ENCODE data around the gene UPP2. TPM values are rescaled to one million over a fixed set of nuclear protein-coding genes. Genes with fewer than 3 reads are reported as not detected.

UPP2 gene
- total RNA-seq, 1 experiment from 2014 or later: not detected

GRCh38 chr2:158153270-158154015 is 51.8 kb downstream of the UPP2 start:
- intact Hi-C loops (cut with micrococcal nuclease; ENCODE audit: unreplicated experiment): no loop called here
- H3K4me3 ChIP-seq (ENCODE audit: low read depth, low read length, poor library complexity, severe bottlenecking): no peak overlapping the region
- no peak overlapping the region for H3K27ac ChIP-seq (ENCODE audit: low read depth, low read length, poor library complexity, severe bottlenecking)
- ChIA-PET CTCF (no interaction called here), POLR2A (ENCODE audit: low non-redundant PET) (no interaction called here)
- no TSS peak for BruUV-seq (replicated peaks)
- H3K36me3 ChIP-seq (ENCODE audit: insufficient read depth, low read length, poor library complexity, severe bottlenecking): no peaks in the 10 kb centered on the region
- H3K4me1 ChIP-seq (ENCODE audit: insufficient read depth, low read length, poor library complexity, severe bottlenecking): no peaks in the 10 kb centered on the region
- no peak for TF ChIP-seq CTCF (conservative IDR thresholded peaks at IDR 0.05; ENCODE audit: low read depth, low read length)
- no peak for DNase-seq (ENCODE audit: low spot score)
- no peaks in the 10 kb centered on the region for H3K27me3 ChIP-seq (replicated peaks; ENCODE audit: insufficient read depth, low read depth, low read length, poor library complexity)
- no peaks in the 10 kb centered on the region for H3K9me3 ChIP-seq (ENCODE audit: low read depth, low read length, poor library complexity, severe bottlenecking)

- no peak for DNase-seq (ENCODE audit: low spot score)
- H3K4me3 ChIP-seq (ENCODE audit: low read depth, low read length, poor library complexity, severe bottlenecking): no peak overlapping the region
- intact Hi-C loops (cut with micrococcal nuclease; ENCODE audit: unreplicated experiment): no loop called here
- POLR2A ChIA-PET (ENCODE audit: low non-redundant PET): no interaction called here
- CTCF ChIA-PET: no interaction called here
- TF ChIP-seq CTCF (conservative IDR thresholded peaks at IDR 0.05; ENCODE audit: low read depth, low read length) (no peak), EZH2 (IDR thresholded peaks at IDR 0.05; ENCODE audit: borderline replicate concordance, low read depth, low read length, poor library complexity, severe bottlenecking) (no peak)
- H3K36me3 ChIP-seq (ENCODE audit: insufficient read depth, low read length, poor library complexity, severe bottlenecking): no peaks in the 10 kb centered on the region
- H3K27me3 ChIP-seq (replicated peaks; ENCODE audit: insufficient read depth, low read depth, low read length, poor library complexity): no peaks in the 10 kb centered on the region
- H3K4me1 ChIP-seq (ENCODE audit: insufficient read depth, low read length, poor library complexity, severe bottlenecking): no peaks in the 10 kb centered on the region
- BruUV-seq (replicated peaks): no TSS peak
- no peak overlapping the region for H3K27ac ChIP-seq (ENCODE audit: low read depth, low read length, poor library complexity, severe bottlenecking)
- H3K9me3 ChIP-seq (ENCODE audit: low read depth, low read length, poor library complexity, severe bottlenecking): no peaks in the 10 kb centered on the region
Observed at GRCh38 chr2:158154596-158154995, 52.9 kb downstream of the UPP2 start.

- H3K27me3 ChIP-seq (replicated peaks; ENCODE audit: insufficient read depth, low read depth, low read length, poor library complexity): no peaks in the 10 kb centered on the region
- no TSS peak for BruUV-seq (replicated peaks)
- no peaks in the 10 kb centered on the region for H3K36me3 ChIP-seq (ENCODE audit: insufficient read depth, low read length, poor library complexity, severe bottlenecking)
- intact Hi-C loops (cut with micrococcal nuclease; ENCODE audit: unreplicated experiment): no loop called here
- CTCF ChIA-PET: no interaction called here
- H3K4me1 ChIP-seq (ENCODE audit: insufficient read depth, low read length, poor library complexity, severe bottlenecking): no peaks in the 10 kb centered on the region
- no peaks in the 10 kb centered on the region for H3K9me3 ChIP-seq (ENCODE audit: low read depth, low read length, poor library complexity, severe bottlenecking)
- POLR2A ChIA-PET (ENCODE audit: low non-redundant PET): no interaction called here
- H3K27ac ChIP-seq (ENCODE audit: low read depth, low read length, poor library complexity, severe bottlenecking): no peak overlapping the region
- H3K4me3 ChIP-seq (ENCODE audit: low read depth, low read length, poor library complexity, severe bottlenecking): no peak overlapping the region
- TF ChIP-seq CTCF (conservative IDR thresholded peaks at IDR 0.05; ENCODE audit: low read depth, low read length): no peak
- TF ChIP-seq EZH2 (IDR thresholded peaks at IDR 0.05; ENCODE audit: borderline replicate concordance, low read depth, low read length, poor library complexity, severe bottlenecking): no peak
- no peak for DNase-seq (ENCODE audit: low spot score)
Observed at GRCh38 chr2:158172719-158173118, 71.0 kb downstream of the UPP2 start.

All from A673 (cell line).